Measurements from ENCODE around the gene ATXN2.

ATXN2 gene

DNA sequence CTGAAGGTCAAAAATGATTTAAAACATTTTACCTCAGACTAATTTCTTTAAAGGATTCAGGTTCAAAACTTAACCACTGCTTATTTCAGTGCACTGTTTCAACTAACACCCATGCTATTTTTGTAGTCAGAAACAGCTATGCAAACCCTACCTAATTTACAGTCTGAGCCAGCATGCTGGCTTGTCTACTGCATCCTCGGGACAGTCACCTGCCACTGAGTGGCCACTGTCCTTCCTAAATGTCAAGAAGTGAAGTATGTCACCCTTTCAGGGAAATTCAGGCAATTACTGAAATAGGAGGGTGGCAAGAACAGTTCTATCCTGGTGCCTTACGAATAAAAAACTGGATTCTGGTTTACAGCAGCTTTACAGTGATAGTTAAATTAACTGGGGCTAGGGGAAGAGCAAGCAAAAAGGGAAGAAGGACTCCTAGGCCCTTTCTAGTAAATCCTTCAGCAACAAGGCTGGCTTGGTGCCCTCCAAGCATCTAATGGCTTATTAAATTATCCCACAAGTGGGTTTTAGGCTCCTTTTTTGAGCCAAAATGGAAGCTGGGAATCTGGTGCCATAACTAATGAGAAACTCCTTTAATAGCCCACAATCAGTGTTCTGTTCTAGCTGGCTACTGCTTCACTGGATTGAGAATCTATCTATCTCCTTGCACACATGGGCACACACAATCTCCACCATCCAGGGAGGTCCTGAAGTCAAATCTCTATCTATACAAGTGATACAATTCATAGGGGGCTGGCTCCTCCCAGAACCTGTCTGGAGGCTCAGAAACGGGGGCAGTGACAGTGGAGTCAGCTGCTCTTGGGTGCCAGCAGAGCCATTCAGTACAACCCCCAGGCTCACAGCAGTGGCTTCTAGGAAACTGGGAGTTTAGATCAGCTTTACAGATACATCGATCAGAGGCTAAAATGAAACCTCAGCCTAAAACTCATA lies 150.0 kb downstream of the ATXN2 start:
- no peak for DNase-seq

DNA sequence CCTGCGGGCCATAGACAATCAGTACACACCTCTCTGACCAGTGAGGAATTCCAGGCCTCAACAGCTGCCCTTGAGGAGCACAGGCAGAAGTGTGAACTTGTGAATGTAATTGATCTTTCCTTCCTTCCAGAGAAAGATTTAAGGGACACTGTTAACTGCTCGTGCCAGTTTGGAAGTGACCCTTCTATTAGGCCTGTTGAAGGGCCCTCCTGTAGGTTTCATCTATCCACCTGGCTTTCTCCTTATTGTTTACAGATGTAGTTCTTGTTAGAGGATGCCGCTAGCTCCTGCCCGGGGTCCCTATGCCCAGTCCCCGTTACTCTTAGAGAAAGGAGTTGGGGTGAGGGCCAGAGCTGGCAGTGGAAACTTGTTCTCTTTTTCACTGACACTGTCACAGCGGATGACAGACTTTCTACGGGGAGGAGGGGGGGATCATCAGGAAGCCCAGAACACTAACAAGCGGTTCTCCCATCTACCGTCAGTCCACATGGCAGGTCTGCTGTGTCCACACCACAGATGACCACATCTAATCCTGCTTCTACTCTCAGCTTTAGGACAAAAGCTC lies 150.8 kb downstream of the ATXN2 start:
- no peak for DNase-seq

- DNase-seq: no peak
These were observed 151.4 kb downstream of the ATXN2 start for GRCh38 chr12:111447571-111448265.

DNA sequence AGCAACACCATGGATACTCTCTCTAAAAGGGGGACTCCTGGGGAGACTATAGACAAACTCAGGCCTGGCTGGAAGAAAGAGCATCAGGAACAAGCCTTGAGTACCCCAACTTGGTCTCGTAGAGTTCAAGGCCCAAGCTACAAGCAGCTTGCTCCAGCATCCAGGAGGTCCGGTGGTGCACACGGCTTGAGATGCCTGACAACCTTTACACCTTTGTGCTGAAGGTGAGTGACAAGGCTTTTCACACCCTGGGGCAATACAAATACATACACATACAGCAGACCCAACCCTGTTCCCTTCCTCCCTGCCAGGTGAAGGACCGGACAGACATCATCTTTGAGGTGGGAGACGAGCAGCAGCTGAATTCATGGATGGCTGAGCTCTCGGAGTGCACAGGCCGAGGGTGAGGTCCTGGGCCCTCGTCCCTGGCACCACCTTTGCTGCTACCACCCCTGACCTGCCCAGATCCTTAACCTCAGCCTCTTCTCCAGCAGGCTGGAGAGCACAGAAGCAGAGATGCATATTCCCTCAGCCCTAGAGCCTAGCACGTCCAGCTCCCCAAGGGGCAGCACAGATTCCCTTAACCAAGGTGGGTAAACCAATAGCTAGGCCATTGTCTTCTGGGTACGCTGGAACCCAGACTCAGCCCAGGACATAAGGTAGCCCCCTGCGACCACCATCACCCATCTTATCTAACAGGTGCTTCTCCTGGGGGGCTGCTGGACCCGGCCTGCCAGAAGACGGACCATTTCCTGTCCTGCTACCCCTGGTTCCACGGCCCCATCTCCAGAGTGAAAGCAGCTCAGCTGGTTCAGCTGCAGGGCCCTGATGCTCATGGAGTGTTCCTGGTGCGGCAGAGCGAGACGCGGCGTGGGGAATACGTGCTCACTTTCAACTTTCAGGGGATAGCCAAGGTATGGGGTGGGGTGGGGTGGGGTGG lies 152.2 kb downstream of the ATXN2 start:
- DNase-seq: no peak

- DNase-seq: peak; percentile 56
These were observed 153.2 kb downstream of the ATXN2 start for GRCh38 chr12:111445726-111446581.

DNA sequence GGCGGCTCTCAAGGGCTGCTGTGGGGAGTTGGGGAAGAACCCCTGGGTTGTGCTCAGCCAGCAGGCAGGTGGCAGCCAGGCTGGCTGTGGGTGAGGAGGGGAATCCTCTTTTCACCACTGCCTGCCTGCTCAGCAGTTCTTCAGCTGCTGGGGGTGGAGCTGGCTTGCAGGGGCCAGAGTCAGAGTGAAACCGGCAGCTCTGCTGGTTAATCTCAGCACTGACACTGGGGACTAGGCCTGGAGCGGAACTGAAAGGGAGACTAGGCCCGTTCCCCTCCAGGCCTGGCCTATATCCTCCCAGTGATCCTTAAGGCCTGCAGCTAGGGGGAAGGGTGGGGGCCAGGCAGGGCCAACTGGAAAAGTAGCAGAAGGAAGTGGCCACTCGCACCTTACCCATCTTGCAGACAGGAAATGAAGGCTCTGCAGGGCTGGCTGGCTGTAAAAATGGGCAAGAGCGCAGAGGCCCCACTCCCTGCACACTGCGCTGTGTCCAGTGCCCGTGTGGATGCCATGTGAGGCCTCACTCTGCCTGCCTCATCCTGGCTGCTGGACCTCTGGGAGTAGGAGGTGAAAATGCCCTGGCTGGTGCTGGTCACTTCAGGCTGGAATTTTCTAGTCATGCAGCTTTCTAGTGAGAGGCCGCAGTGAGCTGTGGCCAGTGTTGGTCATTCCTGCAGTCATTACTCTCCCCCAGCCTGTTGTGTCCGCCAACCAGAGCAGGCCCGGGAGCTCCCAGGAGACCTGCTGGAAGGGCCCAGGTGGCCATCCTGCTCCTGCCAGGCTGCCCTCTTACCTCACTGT lies 154.0 kb downstream of the ATXN2 start:
- DNase-seq: no peak

DNA sequence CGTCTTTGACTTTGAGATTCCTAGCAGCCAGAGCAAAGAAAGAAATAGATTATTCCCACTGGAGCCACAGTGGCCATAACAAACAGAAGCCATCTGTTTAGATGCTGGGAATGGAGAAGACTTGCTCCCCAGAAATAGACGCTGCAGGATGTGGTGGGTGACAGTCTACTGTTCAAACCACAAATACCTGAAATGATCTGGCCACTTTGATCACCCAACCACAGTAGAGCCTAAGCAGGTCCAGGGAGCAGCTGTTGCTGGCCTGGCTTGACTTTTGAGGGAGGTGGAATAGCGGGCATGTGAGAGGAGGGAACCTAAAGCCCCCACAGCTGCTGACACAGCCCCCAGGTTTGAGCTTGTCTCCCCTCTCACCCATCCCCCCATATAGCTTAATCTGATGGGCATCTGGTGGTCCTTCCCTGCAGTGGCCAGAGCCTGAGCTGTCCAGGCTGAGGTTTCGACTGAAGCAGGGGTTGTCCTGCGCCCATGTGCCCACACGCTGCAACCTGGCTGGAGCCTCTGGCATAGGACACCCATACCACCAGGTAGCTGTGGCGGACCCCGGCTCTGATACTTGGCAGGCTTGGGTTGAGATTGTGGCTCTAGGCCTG lies 154.7 kb downstream of the ATXN2 start:
- DNase-seq: no peak

DNA sequence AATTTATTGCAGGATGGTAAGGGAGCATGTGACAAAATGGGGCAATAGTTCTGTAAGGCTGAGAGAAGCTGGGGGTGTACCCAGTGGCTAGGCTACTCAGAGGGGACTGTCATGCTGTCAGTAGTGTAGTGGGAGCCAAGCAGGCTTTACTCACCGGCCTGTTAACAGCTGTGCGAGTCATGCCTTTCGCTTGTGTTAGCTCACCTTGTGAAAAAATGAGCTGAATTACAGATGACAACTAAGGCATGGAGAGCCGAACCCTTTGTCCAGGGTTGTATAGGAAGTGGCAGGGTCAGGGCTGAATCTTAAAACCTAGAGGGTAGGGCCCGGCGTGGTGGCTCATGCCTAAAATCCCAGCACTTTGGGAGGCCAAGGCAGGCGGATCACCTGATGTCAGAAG lies 155.5 kb downstream of the ATXN2 start:
- no peak for DNase-seq

DNA sequence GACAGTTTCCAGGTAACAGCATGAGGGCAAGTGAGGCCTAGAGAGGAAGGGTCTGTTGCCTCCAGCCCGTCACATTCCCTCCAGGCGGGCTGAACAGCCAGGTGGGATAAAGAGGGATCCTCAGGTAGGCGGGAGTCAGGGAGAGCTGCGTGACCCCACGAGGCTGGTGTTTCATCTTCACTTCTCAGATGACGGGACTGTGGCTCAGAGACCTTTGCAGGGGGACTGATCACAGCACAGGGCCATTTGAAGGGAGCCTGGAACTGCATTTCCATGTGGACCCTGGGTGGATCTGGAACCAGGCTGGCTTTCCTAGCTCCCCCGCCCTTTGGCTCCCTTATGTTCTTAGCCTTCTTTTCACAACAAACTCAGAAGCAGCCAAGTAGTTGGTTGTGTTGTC lies 156.0 kb downstream of the ATXN2 start:
- DNase-seq: no peak

DNA sequence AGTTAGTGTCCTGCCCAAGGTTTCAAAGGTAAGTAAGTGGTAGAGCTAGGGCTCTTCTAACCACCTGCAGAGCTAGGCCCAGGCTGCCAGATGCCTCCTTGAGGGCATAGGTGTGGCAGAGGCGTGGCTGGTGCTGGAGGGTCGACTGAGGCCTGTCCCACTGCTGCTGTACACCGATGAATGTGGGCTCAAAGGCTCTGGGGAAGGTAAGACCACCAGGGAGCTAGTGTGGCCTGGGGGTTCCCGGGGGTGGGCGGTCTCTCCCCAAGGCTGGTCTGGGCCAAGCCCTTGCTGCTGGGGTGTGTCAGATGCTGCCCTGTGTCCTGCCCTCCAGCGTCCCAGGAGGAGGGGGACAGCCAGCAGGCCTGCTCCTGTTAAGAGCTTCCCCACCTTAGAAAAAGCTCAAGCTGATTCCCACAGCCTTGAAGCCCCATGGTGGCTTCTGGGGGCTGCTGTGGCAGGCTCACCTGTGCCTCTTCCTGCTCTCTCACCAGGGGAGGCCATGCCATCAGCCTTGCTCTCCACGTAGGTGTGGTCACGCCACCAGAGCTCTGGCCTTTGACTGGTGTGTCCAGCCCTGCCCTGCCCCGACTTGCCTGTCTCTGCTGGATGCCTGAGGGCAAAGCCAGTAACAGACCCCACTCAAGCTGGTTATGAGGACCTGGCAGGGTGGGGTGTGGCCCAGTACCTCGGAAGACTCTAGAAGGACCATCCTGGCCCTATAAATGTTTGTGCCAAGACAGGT lies 156.6 kb downstream of the ATXN2 start:
- DNase-seq: no peak

DNA sequence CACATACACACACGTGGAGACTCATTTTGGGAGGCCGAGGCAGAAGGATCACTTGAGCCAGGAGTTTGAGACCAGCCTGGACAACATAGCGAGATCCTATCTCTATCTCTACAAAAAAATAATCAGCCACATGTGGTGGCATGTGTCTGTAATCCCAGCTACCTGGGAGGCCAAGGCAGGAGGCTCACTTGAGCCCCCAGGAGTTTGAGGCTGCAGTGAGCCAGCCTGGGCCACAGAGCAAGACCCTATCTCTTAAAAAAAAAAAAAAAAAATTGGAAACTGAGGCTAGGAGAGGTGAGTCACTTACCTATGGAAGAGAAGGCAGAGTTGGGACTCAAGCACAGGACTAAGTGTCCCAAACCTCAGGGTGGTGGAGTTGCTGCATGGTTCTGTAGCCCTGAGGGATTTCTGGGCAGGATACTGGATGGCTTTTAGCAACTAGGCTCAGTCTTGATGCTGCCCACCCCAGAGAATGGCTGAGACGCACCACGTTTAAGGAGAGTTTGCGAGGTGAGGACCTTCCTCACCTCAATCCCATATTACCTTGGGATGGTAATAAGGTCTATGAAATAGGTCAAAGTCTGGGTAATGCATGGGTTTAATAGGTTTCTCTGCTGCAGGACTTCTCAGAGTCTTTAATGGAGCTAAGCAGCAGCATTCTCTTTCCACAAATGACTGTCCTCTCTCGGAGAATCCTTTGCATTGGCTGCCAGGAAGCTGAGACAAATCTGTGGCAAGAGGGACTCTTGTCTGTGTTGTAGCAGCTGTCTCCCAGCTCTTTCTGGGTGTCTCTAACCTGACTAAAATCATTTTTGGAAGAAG lies 157.8 kb downstream of the ATXN2 start:
- DNase-seq: no peak

DNA sequence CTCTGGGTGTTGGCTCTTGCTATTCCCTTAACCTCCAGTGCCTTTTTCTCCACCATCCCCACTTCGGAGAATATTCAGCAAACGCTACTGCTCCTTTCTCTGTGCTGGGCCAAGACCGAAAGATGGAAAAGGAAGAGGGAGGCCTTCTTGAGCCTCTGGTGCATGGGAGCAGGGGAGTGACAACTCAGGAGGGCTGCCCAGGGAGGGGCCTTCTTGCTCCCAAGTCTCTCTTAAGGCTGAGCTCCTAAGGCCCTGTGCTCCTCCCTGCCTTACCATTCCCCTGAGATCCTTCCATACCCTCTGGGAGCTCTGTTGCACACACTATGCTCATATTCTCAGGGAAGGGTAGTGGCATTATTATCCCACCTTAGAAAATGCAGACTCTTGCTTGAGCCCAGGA lies 158.5 kb downstream of the ATXN2 start:
- DNase-seq: no peak

DNA sequence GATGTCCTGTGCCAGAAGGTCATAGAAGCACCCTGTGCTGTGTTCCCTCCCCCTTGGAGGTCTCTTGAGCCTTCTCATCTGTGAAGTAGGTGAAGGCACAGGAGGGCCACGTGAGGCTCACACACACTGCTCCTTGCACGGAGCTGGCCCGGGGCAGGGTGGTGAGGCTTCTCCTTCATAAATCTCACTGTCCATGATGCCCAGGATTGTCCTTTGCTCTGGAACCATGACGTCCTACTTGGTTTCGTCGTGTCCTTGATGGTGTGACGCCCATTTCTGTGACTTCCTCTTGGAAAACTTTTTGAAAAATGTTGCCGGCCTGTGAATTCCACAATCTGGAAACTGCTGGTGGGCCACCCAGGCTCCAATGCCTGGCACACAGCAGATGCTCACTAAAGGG lies 159.0 kb downstream of the ATXN2 start:
- no peak for DNase-seq

- DNase-seq: no peak
These were observed 159.4 kb downstream of the ATXN2 start for GRCh38 chr12:111439657-111440151.

DNA sequence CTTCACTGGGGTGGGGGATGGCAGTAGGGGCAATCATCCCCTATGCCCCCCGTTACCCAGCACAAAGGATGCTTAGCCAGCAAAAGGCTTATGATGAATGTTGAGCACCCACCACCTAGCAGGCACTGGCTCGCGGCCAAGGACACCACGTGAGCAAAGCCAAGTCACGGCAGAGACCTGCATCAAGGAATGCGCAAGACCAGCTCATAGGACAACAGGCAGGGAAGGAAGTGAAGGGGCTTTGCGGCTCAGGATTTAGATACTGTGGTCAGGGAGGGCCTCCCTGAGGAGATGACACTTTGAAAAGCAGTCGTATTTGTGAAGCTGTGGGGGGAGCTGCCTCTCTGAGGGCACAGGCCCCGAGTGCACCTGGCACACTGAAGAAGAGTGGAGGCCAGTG lies 160.6 kb downstream of the ATXN2 start:
- peak; percentile 25 for DNase-seq

DNA sequence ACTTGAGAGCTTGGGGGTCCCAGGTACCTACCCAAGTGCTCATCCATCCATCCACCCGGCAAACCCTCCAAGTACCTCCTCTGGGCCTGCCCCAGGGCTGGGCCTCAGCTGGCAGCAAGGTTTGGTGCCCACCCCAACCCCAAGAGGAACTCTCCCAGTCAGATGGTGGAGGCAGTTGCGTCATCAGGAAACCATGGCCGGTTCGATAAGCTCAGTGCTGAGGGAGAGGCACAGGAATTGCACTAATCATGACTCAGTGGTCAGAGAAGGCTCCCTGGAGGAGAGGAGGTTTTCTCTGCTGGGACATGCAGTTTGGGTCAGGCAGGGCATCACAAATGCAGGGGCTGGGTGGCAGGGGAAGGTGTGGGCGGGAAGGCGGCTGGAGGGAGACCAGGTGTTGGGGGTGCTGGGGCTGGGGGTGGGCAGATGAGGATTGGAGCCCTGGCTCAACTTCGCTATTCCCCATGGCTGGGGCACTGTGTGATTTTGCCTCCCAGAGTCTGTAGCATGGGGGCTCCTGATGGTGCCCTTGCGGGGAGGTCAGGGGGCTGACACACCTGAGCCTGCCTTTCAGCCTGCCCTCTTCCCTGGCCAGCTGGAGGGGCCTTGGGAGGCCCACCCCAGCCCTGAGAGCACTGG lies 161.2 kb downstream of the ATXN2 start:
- DNase-seq: no peak

DNA sequence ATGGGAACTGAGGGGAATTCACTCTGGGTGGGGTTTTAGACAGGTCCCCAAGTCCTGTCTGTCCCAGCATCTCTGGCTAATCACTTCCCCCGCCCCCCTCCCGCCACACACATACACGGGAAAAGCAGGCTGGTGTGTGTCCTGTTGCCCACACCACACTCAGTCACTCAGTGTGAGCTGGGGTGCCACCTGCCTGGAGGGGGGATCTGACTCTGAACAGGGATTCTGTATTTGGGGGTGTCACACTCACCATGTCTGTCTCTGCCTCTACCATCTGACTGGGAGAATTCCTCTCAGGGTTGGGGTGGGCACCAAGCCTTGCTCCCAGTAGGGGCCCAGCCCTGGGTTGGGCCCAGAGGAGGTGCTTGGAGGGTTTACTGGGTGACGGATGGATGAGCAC lies 162.3 kb downstream of the ATXN2 start:
- DNase-seq: no peak

- DNase-seq: no peak
These were observed 162.8 kb downstream of the ATXN2 start for GRCh38 chr12:111436266-111436665.
